Dermis microvascular lymphatic vessel endothelial cell (primary cell): ENCODE results near the gene ATG16L2. TPM values are rescaled to one million over a fixed set of nuclear protein-coding genes. Genes with fewer than 3 reads are reported as not detected.

Experiments
- DNase-seq, 2 donors: peaks; one replicate each; pipeline versions ENCODE4 v3.0.0 to v3.0.0-alpha.2; 2010; ENCODE audit warnings: low read depth in 2 of 2
- total RNA-seq: library from RNA; depleted of rRNA; stranded (reverse); fragments of >200 nt; gene quantifications from 2 replicates; pipeline ENCODE4 v1.2.1, GENCODE V29; 2014

Gene ATG16L2
- total RNA-seq, 1 donor from 2014 or later: 4.7 TPM

GRCh38 chr11:72875736-72876135 is 61.5 kb downstream of the ATG16L2 start:
- no peak for DNase-seq

DNA sequence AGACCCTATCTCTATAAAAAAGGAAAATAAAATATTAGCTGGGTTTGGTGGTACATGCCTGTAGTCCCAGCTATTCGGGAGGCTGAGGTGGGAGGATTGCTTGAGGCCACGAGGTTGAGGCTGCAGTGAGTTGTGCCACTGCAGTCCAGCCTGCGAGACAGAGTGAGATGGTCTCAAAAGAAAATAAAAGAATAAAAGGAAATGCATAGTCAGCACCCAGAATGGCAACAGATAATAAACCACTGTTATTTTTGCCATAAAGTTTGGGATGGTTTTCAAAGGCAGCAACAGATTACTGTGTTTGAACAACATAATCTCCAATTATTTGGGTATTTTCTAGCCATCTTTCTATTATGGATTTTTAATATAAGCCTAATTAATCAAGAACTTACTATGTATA is 61.9 kb downstream of the ATG16L2 start:
- DNase-seq: no peak

Other genes with a start within 250 kb of the ATG16L2 start
- gene PDE2A, start 140.0 kb upstream of the ATG16L2 start, total RNA-seq: 168 and 433 TPM in 2 replicates
- gene ARAP1, start 62.0 kb upstream of the ATG16L2 start, total RNA-seq: 73.7 and 88.5 TPM in 2 replicates
- 54.3 and 70.4 TPM in 2 replicates for gene STARD10, start 20.4 kb upstream of the ATG16L2 start, total RNA-seq